ENCODE measurements around the gene TMEM272.

DNA sequence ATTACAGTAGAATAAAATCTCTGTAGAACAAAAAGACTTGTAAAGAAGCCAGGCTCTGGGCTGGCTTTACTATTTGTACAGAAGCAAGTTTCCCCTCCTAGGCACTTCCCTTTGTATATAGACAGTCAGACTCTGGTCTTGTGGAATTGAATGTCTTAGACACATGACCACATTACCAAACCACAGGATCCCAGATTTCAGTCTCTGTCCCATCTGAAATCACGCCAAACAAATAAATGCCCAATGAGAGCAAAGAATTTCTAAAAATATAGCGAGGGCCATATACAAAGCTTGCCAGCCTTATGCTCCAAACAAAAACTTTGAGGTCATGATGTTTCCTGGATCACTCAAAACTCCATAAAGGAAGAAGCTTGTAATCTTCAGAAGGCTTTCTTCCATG is 40.7 kb upstream of the TMEM272 start:
- TF ChIP-seq EZH2 (IDR thresholded peaks at IDR 0.05) = no peak
- TF ChIP-seq FOXP2 (optimal IDR thresholded peaks at IDR 0.05; ENCODE audit: control extremely low read depth, extremely low read length, insufficient read depth) = no peak
- no peak for TF ChIP-seq POLR2AphosphoS5 (IDR thresholded peaks at IDR 0.05; ENCODE audit: borderline replicate concordance, low read depth, low read length)

All from SK-N-MC (cell line).